ENCODE data around the gene AFAP1.

AFAP1 gene

GRCh38 chr4:7760228-7760627 lies 179.4 kb downstream of the AFAP1 start:
- Histone ChIP-seq H3K27me3 (replicated peaks; ENCODE audit: control insufficient read depth, insufficient read depth, low read length, poor library complexity, severe bottlenecking) (no peaks in the 10 kb centered on the region), H3K4me1 (ENCODE audit: control insufficient read depth, insufficient read depth, low read length, poor library complexity, severe bottlenecking) (peaks cover 14% of the 10 kb centered on the region), H3K36me3 (ENCODE audit: control insufficient read depth, insufficient read depth, low read length) (peaks cover 7% of the 10 kb centered on the region), H3K27ac (ENCODE audit: insufficient read depth, low read length, poor library complexity, severe bottlenecking) (peak overlapping the region; percentile 72), H3K9me3 (ENCODE audit: control insufficient read depth, low read length) (no peaks in the 10 kb centered on the region), H3K4me3 (ENCODE audit: insufficient read depth, low read depth, low read length, poor library complexity, severe bottlenecking) (peak overlapping the region; percentile 52)
- DNase-seq: no peak

- Histone ChIP-seq H3K4me1 (ENCODE audit: control insufficient read depth, insufficient read depth, low read length, poor library complexity, severe bottlenecking) (peaks cover 14% of the 10 kb centered on the region), H3K9me3 (ENCODE audit: control insufficient read depth, low read length) (no peaks in the 10 kb centered on the region), H3K36me3 (ENCODE audit: control insufficient read depth, insufficient read depth, low read length) (peaks cover 3% of the 10 kb centered on the region), H3K4me3 (ENCODE audit: insufficient read depth, low read depth, low read length, poor library complexity, severe bottlenecking) (peak overlapping the region; percentile 52), H3K27ac (ENCODE audit: insufficient read depth, low read length, poor library complexity, severe bottlenecking) (peak overlapping the region; percentile 72), H3K27me3 (replicated peaks; ENCODE audit: control insufficient read depth, insufficient read depth, low read length, poor library complexity, severe bottlenecking) (no peaks in the 10 kb centered on the region)
- no peak for DNase-seq
These were observed 180.0 kb downstream of the AFAP1 start for GRCh38 chr4:7759635-7760034.

- Histone ChIP-seq H3K27ac (ENCODE audit: insufficient read depth, low read length, poor library complexity, severe bottlenecking) (peak overlapping the region; percentile 72), H3K36me3 (ENCODE audit: control insufficient read depth, insufficient read depth, low read length) (peaks cover 3% of the 10 kb centered on the region), H3K4me3 (ENCODE audit: insufficient read depth, low read depth, low read length, poor library complexity, severe bottlenecking) (peak overlapping the region; percentile 52), H3K27me3 (replicated peaks; ENCODE audit: control insufficient read depth, insufficient read depth, low read length, poor library complexity, severe bottlenecking) (no peaks in the 10 kb centered on the region), H3K4me1 (ENCODE audit: control insufficient read depth, insufficient read depth, low read length, poor library complexity, severe bottlenecking) (peaks cover 14% of the 10 kb centered on the region), H3K9me3 (ENCODE audit: control insufficient read depth, low read length) (no peaks in the 10 kb centered on the region)
- peak; percentile 24 to 54 (median 35) for DNase-seq
These were observed 180.4 kb downstream of the AFAP1 start for GRCh38 chr4:7759216-7759615.

- Histone ChIP-seq H3K4me1 (ENCODE audit: control insufficient read depth, insufficient read depth, low read length, poor library complexity, severe bottlenecking) (peaks cover 14% of the 10 kb centered on the region), H3K9me3 (ENCODE audit: control insufficient read depth, low read length) (no peaks in the 10 kb centered on the region), H3K4me3 (ENCODE audit: insufficient read depth, low read depth, low read length, poor library complexity, severe bottlenecking) (peak overlapping the region; percentile 52), H3K27ac (ENCODE audit: insufficient read depth, low read length, poor library complexity, severe bottlenecking) (no peak overlapping the region), H3K36me3 (ENCODE audit: control insufficient read depth, insufficient read depth, low read length) (peaks cover 3% of the 10 kb centered on the region), H3K27me3 (replicated peaks; ENCODE audit: control insufficient read depth, insufficient read depth, low read length, poor library complexity, severe bottlenecking) (no peaks in the 10 kb centered on the region)
- DNase-seq: no peak
These were observed 181.2 kb downstream of the AFAP1 start for GRCh38 chr4:7758476-7758875.

- Histone ChIP-seq H3K27ac (ENCODE audit: insufficient read depth, low read length, poor library complexity, severe bottlenecking) (no peak overlapping the region), H3K9me3 (ENCODE audit: control insufficient read depth, low read length) (no peaks in the 10 kb centered on the region), H3K4me3 (ENCODE audit: insufficient read depth, low read depth, low read length, poor library complexity, severe bottlenecking) (no peak overlapping the region), H3K27me3 (replicated peaks; ENCODE audit: control insufficient read depth, insufficient read depth, low read length, poor library complexity, severe bottlenecking) (no peaks in the 10 kb centered on the region), H3K4me1 (ENCODE audit: control insufficient read depth, insufficient read depth, low read length, poor library complexity, severe bottlenecking) (peaks cover 14% of the 10 kb centered on the region), H3K36me3 (ENCODE audit: control insufficient read depth, insufficient read depth, low read length) (peaks cover 3% of the 10 kb centered on the region)
- DNase-seq: no peak
These were observed 181.9 kb downstream of the AFAP1 start for GRCh38 chr4:7757501-7758471.

GRCh38 chr4:7756561-7757355 lies 182.9 kb downstream of the AFAP1 start:
- no peaks in the 10 kb centered on the region for H3K27me3 ChIP-seq (replicated peaks; ENCODE audit: control insufficient read depth, insufficient read depth, low read length, poor library complexity, severe bottlenecking)
- no peaks in the 10 kb centered on the region for H3K9me3 ChIP-seq (ENCODE audit: control insufficient read depth, low read length)
- no peak overlapping the region for H3K27ac ChIP-seq (ENCODE audit: insufficient read depth, low read length, poor library complexity, severe bottlenecking)
- H3K36me3 ChIP-seq (ENCODE audit: control insufficient read depth, insufficient read depth, low read length): no peaks in the 10 kb centered on the region
- H3K4me1 ChIP-seq (ENCODE audit: control insufficient read depth, insufficient read depth, low read length, poor library complexity, severe bottlenecking): peaks cover 14% of the 10 kb centered on the region
- DNase-seq: no peak
- H3K4me3 ChIP-seq (ENCODE audit: insufficient read depth, low read depth, low read length, poor library complexity, severe bottlenecking): no peak overlapping the region

- Histone ChIP-seq H3K4me1 (ENCODE audit: control insufficient read depth, insufficient read depth, low read length, poor library complexity, severe bottlenecking) (peaks cover 14% of the 10 kb centered on the region), H3K9me3 (ENCODE audit: control insufficient read depth, low read length) (no peaks in the 10 kb centered on the region), H3K27me3 (replicated peaks; ENCODE audit: control insufficient read depth, insufficient read depth, low read length, poor library complexity, severe bottlenecking) (no peaks in the 10 kb centered on the region), H3K27ac (ENCODE audit: insufficient read depth, low read length, poor library complexity, severe bottlenecking) (no peak overlapping the region), H3K36me3 (ENCODE audit: control insufficient read depth, insufficient read depth, low read length) (no peaks in the 10 kb centered on the region), H3K4me3 (ENCODE audit: insufficient read depth, low read depth, low read length, poor library complexity, severe bottlenecking) (no peak overlapping the region)
- DNase-seq: no peak
These were observed 183.6 kb downstream of the AFAP1 start for GRCh38 chr4:7756071-7756470.

GRCh38 chr4:7755561-7755960 lies 184.1 kb downstream of the AFAP1 start:
- H3K27me3 ChIP-seq (replicated peaks; ENCODE audit: control insufficient read depth, insufficient read depth, low read length, poor library complexity, severe bottlenecking): no peaks in the 10 kb centered on the region
- H3K4me3 ChIP-seq (ENCODE audit: insufficient read depth, low read depth, low read length, poor library complexity, severe bottlenecking): no peak overlapping the region
- no peak for DNase-seq
- H3K27ac ChIP-seq (ENCODE audit: insufficient read depth, low read length, poor library complexity, severe bottlenecking): no peak overlapping the region
- H3K9me3 ChIP-seq (ENCODE audit: control insufficient read depth, low read length): no peaks in the 10 kb centered on the region
- no peaks in the 10 kb centered on the region for H3K36me3 ChIP-seq (ENCODE audit: control insufficient read depth, insufficient read depth, low read length)
- H3K4me1 ChIP-seq (ENCODE audit: control insufficient read depth, insufficient read depth, low read length, poor library complexity, severe bottlenecking): peaks cover 14% of the 10 kb centered on the region

- H3K9me3 ChIP-seq (ENCODE audit: control insufficient read depth, low read length): no peaks in the 10 kb centered on the region
These were observed 184.9 kb downstream of the AFAP1 start for GRCh38 chr4:7754565-7755262.

More at GRCh38 chr4:7754565-7755262, 184.9 kb downstream of the AFAP1 start:
- H3K36me3 ChIP-seq (ENCODE audit: control insufficient read depth, insufficient read depth, low read length): no peaks in the 10 kb centered on the region
- H3K4me1 ChIP-seq (ENCODE audit: control insufficient read depth, insufficient read depth, low read length, poor library complexity, severe bottlenecking): peaks cover 6% of the 10 kb centered on the region
- no peak overlapping the region for H3K4me3 ChIP-seq (ENCODE audit: insufficient read depth, low read depth, low read length, poor library complexity, severe bottlenecking)
- no peaks in the 10 kb centered on the region for H3K27me3 ChIP-seq (replicated peaks; ENCODE audit: control insufficient read depth, insufficient read depth, low read length, poor library complexity, severe bottlenecking)
- no peak overlapping the region for H3K27ac ChIP-seq (ENCODE audit: insufficient read depth, low read length, poor library complexity, severe bottlenecking)
- DNase-seq: no peak
